ENCODE results near the gene STUM.
A peak's percentile ranks its signal among the peaks of the same experiment; 100 is the strongest.

STUM gene

DNA sequence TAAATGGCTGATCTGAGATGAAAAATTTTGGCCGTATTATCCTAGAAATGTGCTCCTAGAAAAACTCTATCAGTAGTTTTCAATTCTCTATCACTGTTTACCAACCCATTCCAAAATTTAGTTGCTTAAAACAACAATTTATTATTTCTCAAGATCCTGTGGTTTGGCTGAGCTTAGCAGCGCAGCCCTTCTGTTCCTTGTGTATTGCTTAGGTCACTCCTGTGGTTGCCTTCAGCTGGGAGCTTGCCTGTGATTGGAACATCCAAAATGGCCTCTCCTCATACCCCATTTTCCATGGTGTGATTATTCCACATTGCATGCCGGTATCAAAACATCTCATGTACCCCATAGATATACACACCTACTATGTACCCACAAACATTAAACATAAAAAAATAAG lies 22.8 kb upstream of the STUM start:
- no peak overlapping the region for H3K4me3 ChIP-seq (replicated peaks; ENCODE audit: low read depth, low read length)
- DNase-seq (ENCODE audit: low read depth), result no peak
- TF ChIP-seq, protein P1, sequence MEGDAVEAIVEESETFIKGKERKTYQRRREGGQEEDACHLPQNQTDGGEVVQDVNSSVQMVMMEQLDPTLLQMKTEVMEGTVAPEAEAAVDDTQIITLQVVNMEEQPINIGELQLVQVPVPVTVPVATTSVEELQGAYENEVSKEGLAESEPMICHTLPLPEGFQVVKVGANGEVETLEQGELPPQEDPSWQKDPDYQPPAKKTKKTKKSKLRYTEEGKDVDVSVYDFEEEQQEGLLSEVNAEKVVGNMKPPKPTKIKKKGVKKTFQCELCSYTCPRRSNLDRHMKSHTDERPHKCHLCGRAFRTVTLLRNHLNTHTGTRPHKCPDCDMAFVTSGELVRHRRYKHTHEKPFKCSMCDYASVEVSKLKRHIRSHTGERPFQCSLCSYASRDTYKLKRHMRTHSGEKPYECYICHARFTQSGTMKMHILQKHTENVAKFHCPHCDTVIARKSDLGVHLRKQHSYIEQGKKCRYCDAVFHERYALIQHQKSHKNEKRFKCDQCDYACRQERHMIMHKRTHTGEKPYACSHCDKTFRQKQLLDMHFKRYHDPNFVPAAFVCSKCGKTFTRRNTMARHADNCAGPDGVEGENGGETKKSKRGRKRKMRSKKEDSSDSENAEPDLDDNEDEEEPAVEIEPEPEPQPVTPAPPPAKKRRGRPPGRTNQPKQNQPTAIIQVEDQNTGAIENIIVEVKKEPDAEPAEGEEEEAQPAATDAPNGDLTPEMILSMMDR (IDR thresholded peaks at IDR 0.05; ENCODE audit: low read length, missing control alignments), result no peak

DNA sequence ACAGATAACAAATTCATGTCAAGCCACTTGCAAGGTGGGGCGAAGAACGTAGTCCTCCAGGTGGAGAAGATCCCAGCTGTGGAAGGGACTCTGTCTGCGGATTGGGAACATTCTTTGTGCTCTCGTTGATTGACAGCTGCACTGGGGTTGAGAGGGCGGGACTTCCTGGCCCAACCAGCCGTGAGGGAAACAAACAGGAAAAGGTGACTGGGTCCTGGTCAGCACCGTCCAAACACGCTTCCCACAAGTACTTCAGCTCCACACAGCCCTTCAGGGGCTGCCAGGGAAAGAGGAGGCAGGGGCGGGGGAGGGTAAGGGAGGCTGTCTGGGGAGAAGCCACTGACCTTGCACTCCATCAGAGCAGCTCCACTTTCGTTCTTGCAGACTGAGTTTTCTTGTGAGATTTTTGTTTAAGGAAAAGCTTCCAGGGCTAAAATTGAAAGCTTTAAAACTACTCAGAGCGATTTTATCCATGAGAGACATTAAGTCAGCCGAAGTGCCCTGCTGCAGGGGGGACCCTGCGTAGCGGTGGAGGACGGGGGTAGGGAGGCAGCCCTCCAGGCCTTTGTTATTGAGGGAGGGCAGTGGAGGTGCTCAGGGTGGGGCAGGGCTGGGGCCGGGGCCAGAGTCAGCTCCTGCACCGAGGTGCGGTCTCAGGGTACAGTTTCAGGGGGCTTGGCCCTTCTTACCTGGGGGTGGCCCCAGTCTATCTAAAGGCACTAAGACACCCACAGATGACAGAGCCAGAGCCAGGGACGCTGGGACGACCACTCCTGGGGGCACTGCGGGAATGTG lies 21.6 kb upstream of the STUM start:
- peak; percentile 31 for DNase-seq (ENCODE audit: low read depth)
- no peak overlapping the region for H3K4me3 ChIP-seq (replicated peaks; ENCODE audit: low read depth, low read length)
- TF ChIP-seq, protein P1 (IDR thresholded peaks at IDR 0.05; ENCODE audit: low read length, missing control alignments), result no peak

DNA sequence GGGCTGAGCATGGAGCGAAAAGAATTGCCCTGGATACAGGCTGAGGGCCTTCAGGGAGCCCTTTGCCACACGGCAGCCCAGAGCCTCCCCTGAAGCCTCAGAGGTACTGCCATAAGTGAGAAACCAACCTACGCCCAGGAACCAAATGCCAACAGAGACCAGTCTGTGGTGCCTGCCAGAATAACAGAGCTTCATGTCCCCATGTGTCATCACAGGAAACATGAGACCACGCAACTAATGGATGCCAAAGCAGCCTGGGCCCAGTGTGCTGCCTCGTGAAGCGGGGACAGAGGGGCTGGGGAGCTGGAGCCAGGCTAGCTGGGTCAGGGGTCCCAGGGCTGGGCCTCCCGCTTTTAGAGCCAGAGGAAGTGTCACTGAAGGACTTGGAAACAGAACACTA lies 18.7 kb upstream of the STUM start:
- H3K4me3 ChIP-seq (replicated peaks; ENCODE audit: low read depth, low read length), result no peak overlapping the region
- TF ChIP-seq, protein P1 (IDR thresholded peaks at IDR 0.05; ENCODE audit: low read length, missing control alignments), result no peak
- DNase-seq (ENCODE audit: low read depth), result no peak

DNA sequence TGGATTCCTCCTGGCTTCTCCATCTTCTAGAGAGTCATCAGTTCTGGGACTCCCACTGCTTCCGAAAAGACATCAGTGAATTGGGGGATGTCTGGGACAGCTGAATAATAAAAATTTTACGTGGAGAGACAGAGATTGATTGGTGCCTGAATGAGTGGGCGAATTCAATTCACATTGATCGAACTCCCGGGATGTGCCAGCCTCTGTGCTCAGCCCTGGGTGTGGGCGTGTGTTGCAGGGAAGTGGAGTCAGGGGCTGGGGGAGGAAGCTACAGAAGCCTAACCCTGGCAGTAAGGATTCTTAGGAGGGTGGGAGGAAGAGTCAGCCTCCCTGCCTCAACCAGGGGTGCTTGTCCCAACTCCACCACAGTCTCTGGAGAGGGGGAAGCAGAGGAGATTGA lies 18.0 kb upstream of the STUM start:
- TF ChIP-seq, protein P1 (IDR thresholded peaks at IDR 0.05; ENCODE audit: low read length, missing control alignments), result no peak
- DNase-seq (ENCODE audit: low read depth), result no peak
- H3K4me3 ChIP-seq (replicated peaks; ENCODE audit: low read depth, low read length), result no peak overlapping the region

DNA sequence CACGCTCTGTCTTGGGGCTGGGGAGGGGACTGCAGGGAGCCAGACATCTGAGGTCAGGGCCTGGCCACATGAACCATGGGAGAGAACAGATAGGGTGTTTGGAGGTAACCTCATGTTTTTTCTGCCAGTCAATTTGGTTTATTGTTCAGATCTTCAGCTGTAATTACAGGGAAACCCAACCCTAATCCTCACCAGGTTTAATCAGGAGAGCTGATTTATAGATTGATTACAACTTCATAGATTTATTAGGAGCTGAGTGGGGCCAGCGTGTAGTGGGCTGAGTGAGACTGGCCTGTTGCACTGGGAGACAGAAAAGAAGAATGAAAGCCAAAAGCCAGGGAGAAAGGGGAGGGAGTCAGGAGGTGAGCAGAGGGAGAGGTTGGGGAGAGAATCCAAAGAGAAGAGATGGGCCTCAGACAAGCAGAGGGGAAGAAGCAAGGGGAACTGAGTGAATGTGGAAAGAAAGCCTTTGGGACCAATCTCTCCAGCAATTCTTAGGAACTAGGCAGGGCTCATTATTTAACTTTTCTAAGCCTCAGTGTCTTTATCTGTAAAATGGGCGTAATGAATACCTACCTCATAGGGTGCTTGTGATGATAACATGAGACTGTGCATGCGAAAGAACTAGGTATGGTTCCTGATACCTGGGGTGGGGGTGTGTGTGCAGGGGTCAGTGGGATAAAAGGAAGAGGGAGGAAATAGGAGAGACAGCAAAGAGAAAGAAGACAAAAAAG lies 17.0 kb upstream of the STUM start:
- no peak overlapping the region for H3K4me3 ChIP-seq (replicated peaks; ENCODE audit: low read depth, low read length)
- DNase-seq (ENCODE audit: low read depth), result no peak
- TF ChIP-seq, protein P1 (IDR thresholded peaks at IDR 0.05; ENCODE audit: low read length, missing control alignments), result no peak

DNA sequence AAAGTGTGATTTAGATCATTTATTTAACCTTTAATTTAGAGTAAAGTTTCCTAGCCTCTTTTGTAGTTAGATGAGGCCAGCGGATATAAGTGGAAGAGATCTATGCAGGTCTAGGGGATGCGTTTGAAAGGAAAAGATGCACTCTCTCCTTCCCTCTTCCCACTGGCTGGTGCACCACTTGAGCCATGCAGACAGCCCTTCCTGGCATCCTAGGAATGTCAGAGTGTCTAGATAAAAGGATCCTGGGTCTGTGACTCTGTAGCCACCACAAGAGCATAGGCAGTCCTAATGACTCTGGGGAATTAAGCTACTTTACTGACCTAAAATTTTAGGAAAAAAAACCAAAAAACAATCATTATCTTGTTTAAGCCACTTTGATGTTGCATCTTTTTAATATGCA lies 16.0 kb upstream of the STUM start:
- DNase-seq (ENCODE audit: low read depth), result no peak
- TF ChIP-seq, protein P1 (IDR thresholded peaks at IDR 0.05; ENCODE audit: low read length, missing control alignments), result no peak
- H3K4me3 ChIP-seq (replicated peaks; ENCODE audit: low read depth, low read length), result no peak overlapping the region

Data from fibroblast of pulmonary artery (primary cell).